ENCODE data around the gene MLIP. TPM values are rescaled to one million over a fixed set of nuclear protein-coding genes. Genes with fewer than 3 reads are reported as not detected.

MLIP gene
- total and polyA plus RNA-seq, 2 of the 8 experiments (the other 6 are each of a cell fraction or from before 2014, with no cell fraction given): not detected

DNA sequence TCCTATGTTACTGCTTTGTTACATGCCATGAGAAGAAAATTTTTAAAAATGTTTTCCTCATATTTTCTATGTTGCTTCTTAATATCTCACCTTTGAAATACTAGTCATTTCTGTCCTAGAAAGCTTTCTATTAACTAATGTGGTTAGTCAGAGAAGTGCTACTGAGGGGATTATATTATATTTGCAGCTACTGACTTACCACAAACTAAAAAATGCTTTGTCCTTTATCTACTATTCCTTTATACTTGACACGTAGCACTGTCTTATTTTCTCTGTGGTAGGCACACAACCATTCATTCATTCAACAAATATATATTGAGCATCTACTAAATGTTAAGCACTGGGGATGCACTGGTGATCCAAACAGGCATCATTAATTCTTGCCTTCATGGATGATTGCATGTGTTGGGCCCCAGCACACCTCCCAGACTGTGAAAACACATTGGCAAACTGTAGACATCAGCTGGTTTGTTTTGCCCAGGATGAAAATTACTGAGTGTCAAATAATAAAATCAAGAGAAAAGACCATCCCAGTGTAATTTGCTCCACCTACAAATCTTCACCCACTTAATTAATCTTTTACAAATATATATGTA lies 10.7 kb upstream of the MLIP start:
- Histone ChIP-seq H3K18ac (ENCODE audit: extremely low read depth, low read length) (no peak overlapping the region), H3K79me1 (ENCODE audit: low read depth, low read length) (no peaks in the 10 kb centered on the region)
- TF ChIP-seq CEBPB (IDR thresholded peaks at IDR 0.05; ENCODE audit: low read depth, low read length) (no peak), NRF1 (IDR thresholded peaks at IDR 0.05; ENCODE audit: low read depth, low read length) (no peak), SP2 (IDR thresholded peaks at IDR 0.05; ENCODE audit: low read length) (no peak), SRF (IDR thresholded peaks at IDR 0.05; ENCODE audit: low read depth, low read length) (no peak), EZH2 (IDR thresholded peaks at IDR 0.05; ENCODE audit: low read depth, low read length, severe bottlenecking) (no peak), RFX5 (IDR thresholded peaks at IDR 0.05; ENCODE audit: borderline replicate concordance, low read depth, low read length) (no peak), KDM4A (IDR thresholded peaks at IDR 0.05; ENCODE audit: low read depth, low read length, severe bottlenecking) (no peak), RAD21 (IDR thresholded peaks at IDR 0.05 in 1 of 2, conservative IDR thresholded peaks at IDR 0.05 in 1 of 2; ENCODE audit: low read depth in 2 of 2, low read length in 2 of 2) (no peak), SIN3A (conservative IDR thresholded peaks at IDR 0.05 in 1 of 2, IDR thresholded peaks at IDR 0.05 in 1 of 2; ENCODE audit: low read depth in 1 of 2, low read length in 2 of 2) (no peak), RBBP5 (IDR thresholded peaks at IDR 0.05; ENCODE audit: borderline replicate concordance, low read depth, low read length) (no peak), MAX (IDR thresholded peaks at IDR 0.05) (no peak)
- TF ChIP-seq, protein P1, sequence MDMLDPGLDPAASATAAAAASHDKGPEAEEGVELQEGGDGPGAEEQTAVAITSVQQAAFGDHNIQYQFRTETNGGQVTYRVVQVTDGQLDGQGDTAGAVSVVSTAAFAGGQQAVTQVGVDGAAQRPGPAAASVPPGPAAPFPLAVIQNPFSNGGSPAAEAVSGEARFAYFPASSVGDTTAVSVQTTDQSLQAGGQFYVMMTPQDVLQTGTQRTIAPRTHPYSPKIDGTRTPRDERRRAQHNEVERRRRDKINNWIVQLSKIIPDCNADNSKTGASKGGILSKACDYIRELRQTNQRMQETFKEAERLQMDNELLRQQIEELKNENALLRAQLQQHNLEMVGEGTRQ (IDR thresholded peaks at IDR 0.05; ENCODE audit: low read length): no peak

More for the DNA sequence above, 10.7 kb upstream of the MLIP start:
- Histone ChIP-seq H3K23ac (ENCODE audit: insufficient read length) (no peak overlapping the region), H3K14ac (ENCODE audit: insufficient read length) (no peak overlapping the region), H3K79me2 (ENCODE audit: control insufficient read depth in 1 of 2, insufficient read depth in 2 of 2, low read length in 2 of 2) (no peaks in the 10 kb centered on the region), H2BK12ac (ENCODE audit: low read depth, low read length) (no peak overlapping the region), H3K4me1 (replicated peaks in 1 of 4; ENCODE audit: control insufficient read depth in 3 of 4, insufficient read depth in 4 of 4, low read length in 3 of 4) (no peaks in the 10 kb centered on the region; a peak in 1 of 7 replicates), H3K4me2 (ENCODE audit: insufficient read depth in 1 of 2, low read depth in 2 of 2, low read length in 2 of 2) (no peak overlapping the region), H2BK15ac (ENCODE audit: low read length) (no peak overlapping the region), H3K4ac (replicated peaks; ENCODE audit: insufficient read length, low read depth, low read length) (no peak overlapping the region), H4K91ac (replicated peaks; ENCODE audit: insufficient read length, low read length) (no peak overlapping the region), H2BK20ac (ENCODE audit: low read length) (no peak overlapping the region), H3K23me2 (ENCODE audit: low read depth, low read length) (no peaks in the 10 kb centered on the region), H2BK120ac (replicated peaks; ENCODE audit: low read depth, low read length) (no peak overlapping the region), H4K20me1 (replicated peaks in 1 of 2; ENCODE audit: control insufficient read depth in 1 of 2, insufficient read depth in 2 of 2, low read length in 2 of 2) (no peaks in the 10 kb centered on the region), H3K27ac (ENCODE audit: low read depth, low read length) (no peak overlapping the region), H4K5ac (ENCODE audit: insufficient read length, low read depth, low read length) (no peak overlapping the region), H3K9ac (replicated peaks in 1 of 4; ENCODE audit: extremely low read depth in 1 of 4, low read depth in 3 of 4, low read length in 3 of 4) (no peak overlapping the region), H3K4me3 (ENCODE audit: extremely low read depth in 1 of 4, insufficient read depth in 2 of 4, low read depth in 3 of 4, low read length in 4 of 4) (no peak overlapping the region), H3K9me3 (ENCODE audit: insufficient read depth in 2 of 2, low read depth in 1 of 2, low read length in 1 of 2) (no peaks in the 10 kb centered on the region), H2AFZ (ENCODE audit: low read length) (no peak overlapping the region), H3K27me3 (replicated peaks in 1 of 4; ENCODE audit: control insufficient read depth in 3 of 4, extremely low read depth in 1 of 4, insufficient read depth in 3 of 4, low read length in 3 of 4) (no peaks in the 10 kb centered on the region), H4K8ac (ENCODE audit: extremely low read depth, insufficient read depth, low read length) (no peak overlapping the region), H2BK5ac (ENCODE audit: low read depth, low read length) (no peak overlapping the region), H3K36me3 (ENCODE audit: control insufficient read depth in 2 of 4, insufficient read depth in 4 of 4, low read length in 3 of 4) (no peaks in the 10 kb centered on the region), H2AK5ac (ENCODE audit: low read depth, low read length) (no peak overlapping the region), H3K56ac (replicated peaks; ENCODE audit: insufficient read length, low read depth, low read length) (no peak overlapping the region)
- no peak for DNase-seq (ENCODE audit: low read depth in 1 of 2, low spot score in 2 of 2)
- FAIRE-seq: no peak
- POLR2A ChIA-PET (ENCODE audit: partially characterized antibody): no interaction called here
- WGBS, 2 experiments (ENCODE audit: extremely low coverage in 1 of 2, insufficient coverage in 1 of 2, insufficient read length in 1 of 2, insufficient replicate concordance in 2 of 2, low coverage in 1 of 2, low lambda C conversion rate in 2 of 2, missing lambda C conversion rate in 1 of 2): 82% methylated on average over 1 of the region's 1 CpG; no CpG with 5 or more reads in 1 of the 2 experiments
- CTCF ChIA-PET (ENCODE audit: partially characterized antibody): interaction anchor here (0.9 kb wide), 1 partner anchor 167 kb away, joined by 3 read pairs; no protein-coding TSS in a partner anchor
